Trophoblast cell (in vitro differentiated cells and primary cell): Measurements from ENCODE around the gene KCNH2.

Source experiments
- DNase-seq, 2 donors: peaks; one replicate each; pipeline ENCODE4 v3.0.0-alpha.2; 2016
- H2AFZ ChIP-seq: 2 replicates; pipeline ENCODE4 v1.6.1; 2013; ENCODE audit warnings: low read length, moderate library complexity, mild to moderate bottlenecking; ENCODE audit not compliant: insufficient read depth, poor library complexity
- H2AK5ac ChIP-seq: 2 replicates; pipeline ENCODE4 v1.6.1; 2013; ENCODE audit warnings: mild to moderate bottlenecking, low read length
- H2BK120ac ChIP-seq: 2 replicates; pipeline ENCODE4 v1.6.1; 2013; ENCODE audit warnings: low read length, mild to moderate bottlenecking, moderate library complexity; ENCODE audit not compliant: insufficient read depth, poor library complexity
- H2BK12ac ChIP-seq: 2 replicates; pipeline ENCODE4 v1.6.1; 2013; ENCODE audit warnings: mild to moderate bottlenecking, low read length, moderate library complexity
- H2BK5ac ChIP-seq: 2 replicates; pipeline ENCODE4 v1.6.1; 2013; ENCODE audit warnings: low read length, low read depth, moderate library complexity, mild to moderate bottlenecking; ENCODE audit not compliant: poor library complexity
- H3K14ac ChIP-seq: 2 replicates; pipeline ENCODE4 v1.6.1; 2013; ENCODE audit warnings: mild to moderate bottlenecking, low read length
- H3K18ac ChIP-seq: 2 replicates; pipeline ENCODE4 v1.6.1; 2013; ENCODE audit warnings: mild to moderate bottlenecking, low read length
- H3K23ac ChIP-seq: 2 replicates; pipeline ENCODE4 v1.6.1; 2013; ENCODE audit warnings: low read length
- H3K27ac ChIP-seq: 2 replicates; pipeline ENCODE4 v1.5.1; 2013; ENCODE audit warnings: low read depth, mild to moderate bottlenecking, inconsistent platforms, low read length, moderate library complexity
- H3K27me3 ChIP-seq: 2 replicates; pipeline ENCODE4 v1.6.1; 2013; ENCODE audit warnings: inconsistent platforms, mild to moderate bottlenecking, low read length, moderate library complexity; ENCODE audit not compliant: insufficient read depth
- H3K36me3 ChIP-seq, 2 experiments: 1 replicate in 1 of 2; 2 replicates in 1 of 2; pipeline ENCODE4 v1.6.1; 2013; ENCODE audit warnings: low read length in 2 of 2, mild to moderate bottlenecking in 2 of 2, moderate library complexity in 1 of 2; ENCODE audit not compliant: insufficient read depth in 2 of 2, control insufficient read depth in 1 of 2
- H3K4ac ChIP-seq: 2 replicates; pipeline ENCODE4 v1.6.1; 2013; ENCODE audit warnings: low read depth, mild to moderate bottlenecking, low read length, moderate library complexity
- H3K4me1 ChIP-seq, 2 experiments: 1 replicate in 1 of 2; 2 replicates in 1 of 2; pipeline ENCODE4 v1.6.1; 2013; ENCODE audit warnings: low read length in 2 of 2, mild to moderate bottlenecking in 2 of 2, moderate library complexity in 1 of 2; ENCODE audit not compliant: insufficient read depth in 2 of 2, control insufficient read depth in 1 of 2
- H3K4me2 ChIP-seq: 2 replicates; pipeline ENCODE4 v1.6.1; 2013; ENCODE audit warnings: inconsistent platforms, mild to moderate bottlenecking, low read length, moderate library complexity
- H3K4me3 ChIP-seq: 2 replicates; pipeline ENCODE4 v1.5.1; 2013; ENCODE audit warnings: mild to moderate bottlenecking, low read depth, low read length, inconsistent platforms
- H3K79me1 ChIP-seq: one replicate; pipeline ENCODE4 v1.6.1; 2013; ENCODE audit warnings: low read length
- H3K79me2 ChIP-seq: 2 replicates; pipeline ENCODE4 v1.6.1; 2013; ENCODE audit warnings: low read length, mild to moderate bottlenecking; ENCODE audit not compliant: control insufficient read depth, insufficient read depth, poor library complexity
- H3K9ac ChIP-seq: 2 replicates; pipeline ENCODE4 v1.6.1; 2013; ENCODE audit warnings: mild to moderate bottlenecking, low read length
- H3K9me3 ChIP-seq: 2 replicates; pipeline ENCODE4 v1.6.1; 2013; ENCODE audit warnings: low read depth, mild to moderate bottlenecking, control low read depth, inconsistent platforms, low read length; ENCODE audit not compliant: insufficient read depth
- H4K12ac ChIP-seq: 2 replicates; pipeline ENCODE4 v1.6.1; 2013; ENCODE audit warnings: low read depth, mild to moderate bottlenecking, low read length, moderate library complexity
- H4K8ac ChIP-seq: 2 replicates; pipeline ENCODE4 v1.6.1; 2013; ENCODE audit warnings: low read depth, mild to moderate bottlenecking, low read length, moderate library complexity
- H4K91ac ChIP-seq: one replicate; pipeline ENCODE4 v1.6.1; 2013; ENCODE audit warnings: low read depth, mild to moderate bottlenecking, low read length, moderate library complexity
- WGBS: extraction: QIAGEN DNeasy Blood & Tissue Kit; methylation state at CpG from one replicate; pipeline ENCODE4 v1.1.7; 2013; ENCODE audit warnings: missing lambda C conversion rate; ENCODE audit not compliant: insufficient read length, insufficient coverage; ENCODE audit errors: extremely low coverage; 5-methylcytosine and 5-hydroxymethylcytosine counted together

KCNH2 gene

DNA sequence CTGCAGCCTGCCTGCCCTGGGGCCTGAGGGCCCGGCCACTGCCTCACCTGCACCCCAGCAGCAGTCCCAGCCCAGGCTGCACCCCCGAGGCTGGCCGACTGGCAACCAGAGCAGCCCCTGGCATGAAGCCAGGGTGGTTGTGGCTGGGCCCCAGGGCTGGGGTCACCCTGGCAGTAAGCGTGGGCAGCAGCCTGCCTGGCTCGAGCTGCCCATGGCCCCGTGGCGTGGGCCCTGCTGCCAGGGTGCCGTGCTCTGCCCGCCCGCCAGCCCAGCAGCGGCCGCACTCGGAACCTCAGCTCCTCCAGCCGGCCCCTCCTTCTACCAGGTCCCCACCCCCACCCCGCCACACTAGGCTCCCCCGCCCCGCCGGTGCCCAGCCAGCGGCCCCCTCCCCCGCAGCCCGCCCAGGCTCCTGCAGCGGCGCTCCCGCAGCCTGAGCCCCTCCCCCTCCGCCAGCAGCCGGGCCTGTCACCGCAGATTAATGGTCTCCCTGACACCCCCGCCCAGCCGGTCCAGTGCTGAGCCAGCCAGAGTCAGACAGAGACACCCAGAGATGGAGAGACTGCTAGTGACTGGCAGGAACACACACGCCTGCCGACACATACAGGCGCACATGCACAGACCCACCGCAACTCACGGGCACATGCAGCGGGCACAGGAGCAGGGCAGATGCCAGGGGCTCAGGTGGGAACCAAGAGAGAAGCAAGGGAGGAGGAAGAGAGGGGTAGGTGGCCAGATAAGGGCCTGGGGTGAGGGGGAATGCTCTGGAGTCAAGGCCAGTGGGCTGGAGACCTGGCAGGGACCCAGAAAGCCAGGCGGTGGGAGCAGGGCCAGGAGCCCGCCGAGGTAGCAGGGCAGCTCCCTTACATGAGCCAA, 22.4 kb downstream of the KCNH2 start:
- Histone ChIP-seq H3K27me3 (no peaks in the 10 kb centered on the region), H4K12ac (no peak overlapping the region), H4K8ac (peak overlapping the region; percentile 15), H3K9ac (no peak overlapping the region), H3K4me2 (no peak overlapping the region), H3K79me2 (no peaks in the 10 kb centered on the region), H3K79me1 (peaks cover 2% of the 10 kb centered on the region), H3K4me1 (peaks cover 14 to 15% of the 10 kb centered on the region in 2 experiments), H4K91ac (peak overlapping the region; percentile 76), H3K27ac (no peak overlapping the region), H3K4me3 (no peak overlapping the region), H2AFZ (peak overlapping the region; percentile 50), H3K14ac (peak overlapping the region; percentile 23), H2BK12ac (peak overlapping the region; percentile 23), H2BK120ac (peak overlapping the region; percentile 54), H3K36me3 (no peaks in the 10 kb centered on the region), H3K9me3 (peaks cover 9% of the 10 kb centered on the region), H2BK5ac (no peak overlapping the region), H3K4ac (no peak overlapping the region), H2AK5ac (no peak overlapping the region), H3K23ac (no peak overlapping the region), H3K18ac (peak overlapping the region; percentile 30)
- WGBS = no CpG with 5 or more reads among the region's 38 CpGs
- DNase-seq = no peak

DNA sequence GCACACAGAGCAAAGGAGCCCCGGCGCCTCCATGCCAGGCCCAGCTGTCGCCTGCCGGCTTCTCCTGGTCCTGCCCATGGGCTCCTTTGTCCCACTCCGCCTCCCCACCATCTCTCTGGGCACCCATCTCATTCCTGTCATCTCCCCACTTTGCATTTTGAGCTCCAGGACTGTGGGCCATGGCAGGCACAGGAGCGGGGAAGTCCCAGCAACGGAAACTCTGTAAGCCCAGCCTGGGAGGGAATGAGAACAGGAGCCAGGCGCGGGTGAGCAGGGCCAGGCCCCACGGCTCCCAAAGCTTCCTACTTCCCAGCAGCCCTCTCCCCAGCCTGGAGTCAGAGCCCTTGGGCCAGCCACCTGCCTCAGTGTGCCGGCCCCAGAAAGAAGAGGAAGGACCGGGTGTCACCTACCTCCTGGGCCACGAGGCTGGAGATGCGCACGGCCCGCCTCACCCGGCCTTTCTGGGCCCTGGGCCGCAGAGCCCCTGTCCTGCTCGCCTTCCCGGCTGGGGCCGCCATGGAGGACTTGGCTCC, 23.1 kb downstream of the KCNH2 start:
- H3K4me1 ChIP-seq = peaks cover 17% of the 10 kb centered on the region in 2 experiments
- no peaks in the 10 kb centered on the region for H3K36me3 ChIP-seq
- H3K27ac ChIP-seq = no peak overlapping the region
- no peak overlapping the region for H3K4me2 ChIP-seq
- H3K79me1 ChIP-seq = peaks cover 3% of the 10 kb centered on the region
- no peak overlapping the region for H2AFZ ChIP-seq
- H3K9me3 ChIP-seq = peaks cover 9% of the 10 kb centered on the region
- no peak overlapping the region for H3K9ac ChIP-seq
- H2BK12ac ChIP-seq = no peak overlapping the region
- no CpG with 5 or more reads among the region's 21 CpGs for WGBS
- H3K27me3 ChIP-seq = no peaks in the 10 kb centered on the region
- no peak overlapping the region for H2AK5ac ChIP-seq
- H4K12ac ChIP-seq = no peak overlapping the region
- peak overlapping the region; percentile 15 for H4K8ac ChIP-seq
- H4K91ac ChIP-seq = peak overlapping the region; percentile 76
- no peak overlapping the region for H3K23ac ChIP-seq
- peak overlapping the region; percentile 30 for H3K18ac ChIP-seq
- DNase-seq = no peak
- no peaks in the 10 kb centered on the region for H3K79me2 ChIP-seq
- H2BK5ac ChIP-seq = no peak overlapping the region
- H3K14ac ChIP-seq = peak overlapping the region; percentile 23
- peak overlapping the region; percentile 54 for H2BK120ac ChIP-seq
- no peak overlapping the region for H3K4me3 ChIP-seq
- no peak overlapping the region for H3K4ac ChIP-seq

DNA sequence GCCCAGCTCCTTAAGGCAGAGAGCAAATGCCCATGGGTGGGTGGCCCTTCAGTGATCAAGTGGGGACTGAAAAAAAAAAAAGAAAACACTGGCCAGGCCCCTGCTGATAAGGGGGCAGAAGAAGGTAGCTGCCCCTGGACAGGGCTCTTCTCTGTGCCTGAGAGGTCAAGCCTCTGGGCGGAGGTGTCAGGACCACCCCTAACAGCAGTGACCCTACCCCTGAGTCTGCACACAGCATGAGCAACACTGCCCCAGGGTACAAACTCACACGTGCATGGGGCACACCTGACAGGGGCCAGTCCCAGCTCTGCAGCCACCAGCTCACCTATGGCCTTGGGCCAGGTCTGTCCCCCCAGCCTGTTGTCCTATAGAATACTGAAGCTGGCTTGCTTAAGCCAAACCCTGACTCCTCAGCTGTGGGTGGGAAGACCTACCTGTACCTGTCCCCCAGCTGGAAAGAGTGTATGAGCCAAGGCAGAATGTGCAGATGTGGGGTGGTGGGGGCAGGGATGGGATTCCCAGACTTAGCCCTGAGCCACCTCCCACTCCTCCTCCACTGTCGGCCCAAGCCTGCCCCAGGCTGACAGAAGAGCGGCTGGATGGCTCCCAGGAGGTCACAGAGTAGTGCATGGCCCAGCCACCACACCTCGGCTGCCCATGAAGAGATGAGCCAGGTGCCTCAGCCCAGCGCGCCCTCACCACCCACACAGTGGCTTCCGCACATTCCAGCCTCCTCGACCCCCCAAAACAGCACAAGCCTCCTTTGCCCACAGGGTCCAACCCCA, 23.7 kb downstream of the KCNH2 start:
- Histone ChIP-seq H2BK12ac (no peak overlapping the region), H3K9me3 (peaks cover 11% of the 10 kb centered on the region), H4K91ac (no peak overlapping the region), H3K4me3 (no peak overlapping the region), H3K36me3 (no peaks in the 10 kb centered on the region), H4K8ac (no peak overlapping the region), H3K4me1 (peaks cover 21 to 24% of the 10 kb centered on the region in 2 experiments), H4K12ac (no peak overlapping the region), H3K79me1 (peaks cover 7% of the 10 kb centered on the region), H3K79me2 (no peaks in the 10 kb centered on the region), H3K4ac (no peak overlapping the region), H3K14ac (no peak overlapping the region), H3K18ac (no peak overlapping the region), H3K9ac (no peak overlapping the region), H2BK120ac (no peak overlapping the region), H2BK5ac (no peak overlapping the region), H3K23ac (no peak overlapping the region), H3K4me2 (no peak overlapping the region), H2AFZ (no peak overlapping the region), H2AK5ac (no peak overlapping the region), H3K27me3 (no peaks in the 10 kb centered on the region), H3K27ac (no peak overlapping the region)
- no peak for DNase-seq
- WGBS = no CpG with 5 or more reads among the region's 9 CpGs

DNA sequence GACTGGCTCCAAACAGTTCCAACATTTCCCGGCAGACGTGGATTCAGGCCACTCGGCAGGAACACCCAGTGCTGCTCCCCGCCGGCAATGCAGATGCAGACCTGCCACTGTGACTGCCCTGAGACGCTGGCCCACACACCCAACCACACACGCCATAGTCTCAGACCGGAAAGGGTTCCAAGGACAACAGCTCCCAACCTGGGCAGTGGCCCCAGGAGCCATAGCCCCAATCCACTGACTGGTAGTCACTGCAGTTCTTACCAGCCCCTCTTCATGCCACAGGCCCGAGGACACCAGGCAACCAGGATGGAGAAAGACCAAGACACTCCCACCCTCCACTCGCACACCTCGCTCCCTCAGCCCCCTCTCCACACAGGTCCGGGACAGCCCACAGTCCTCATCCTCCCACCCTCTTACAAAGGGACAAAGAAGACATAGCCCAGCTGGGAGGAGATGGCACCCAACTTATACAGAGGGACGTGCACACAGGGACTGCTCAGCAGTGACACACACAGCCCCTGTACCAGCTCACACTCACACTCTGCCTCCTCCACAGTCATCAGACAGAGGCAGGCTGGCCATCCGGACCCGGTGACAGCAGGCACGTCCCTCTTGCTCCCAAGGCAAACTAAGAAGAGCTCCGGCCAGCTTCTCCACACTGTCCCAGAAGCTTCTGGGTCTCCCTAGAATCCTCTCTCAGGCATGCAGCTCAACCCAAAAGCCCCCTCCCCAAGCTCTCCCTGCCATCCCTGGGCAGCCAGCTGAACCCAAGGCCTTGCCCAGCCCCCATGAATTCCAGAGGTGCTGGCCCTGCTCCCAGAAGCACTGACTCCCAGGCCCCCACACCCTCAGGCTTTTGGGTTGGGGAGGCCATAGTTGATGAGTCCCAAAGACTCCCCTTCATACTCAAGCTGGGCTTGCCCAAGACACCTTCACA, 24.8 kb downstream of the KCNH2 start:
- Histone ChIP-seq H2BK120ac (no peak overlapping the region), H3K27me3 (no peaks in the 10 kb centered on the region)
- no CpG with 5 or more reads among the region's 17 CpGs for WGBS

More for the DNA sequence above, 24.8 kb downstream of the KCNH2 start:
- peak overlapping the region; percentile 8 for H2BK12ac ChIP-seq
- no peak overlapping the region for H3K4me2 ChIP-seq
- H3K36me3 ChIP-seq = no peaks in the 10 kb centered on the region
- no peak overlapping the region for H2AK5ac ChIP-seq
- H3K27ac ChIP-seq = no peak overlapping the region
- H3K4ac ChIP-seq = no peak overlapping the region
- H3K23ac ChIP-seq = no peak overlapping the region
- peak overlapping the region; percentile 11 for H4K91ac ChIP-seq
- peaks cover 9% of the 10 kb centered on the region for H3K79me1 ChIP-seq
- H3K4me3 ChIP-seq = no peak overlapping the region
- no peak overlapping the region for H3K18ac ChIP-seq
- peaks cover 24 to 30% of the 10 kb centered on the region in 2 experiments for H3K4me1 ChIP-seq
- no peaks in the 10 kb centered on the region for H3K79me2 ChIP-seq
- H3K9me3 ChIP-seq = peaks cover 14% of the 10 kb centered on the region
- H3K9ac ChIP-seq = no peak overlapping the region
- no peak for DNase-seq
- H3K14ac ChIP-seq = no peak overlapping the region
- H4K12ac ChIP-seq = no peak overlapping the region
- H4K8ac ChIP-seq = no peak overlapping the region
- no peak overlapping the region for H2BK5ac ChIP-seq
- no peak overlapping the region for H2AFZ ChIP-seq
